PC-9 (cell line): ENCODE measurements around the gene MTCL1.

Experiments used
- CTCF ChIP-seq: fragments of 200-600 bp; sonication (generic); conservative IDR thresholded peaks from 2 replicates; pipeline ENCODE4 v1.6.1; 2017; ENCODE audit warnings: mixed run types, antibody characterized with exemption, mild to moderate bottlenecking, moderate library complexity
- EZH2 ChIP-seq: fragments of 200-600 bp; sonication (generic); IDR thresholded peaks from 2 replicates; pipeline ENCODE4 v1.8.0; 2017; ENCODE audit warnings: antibody characterized with exemption, low read depth

DNA sequence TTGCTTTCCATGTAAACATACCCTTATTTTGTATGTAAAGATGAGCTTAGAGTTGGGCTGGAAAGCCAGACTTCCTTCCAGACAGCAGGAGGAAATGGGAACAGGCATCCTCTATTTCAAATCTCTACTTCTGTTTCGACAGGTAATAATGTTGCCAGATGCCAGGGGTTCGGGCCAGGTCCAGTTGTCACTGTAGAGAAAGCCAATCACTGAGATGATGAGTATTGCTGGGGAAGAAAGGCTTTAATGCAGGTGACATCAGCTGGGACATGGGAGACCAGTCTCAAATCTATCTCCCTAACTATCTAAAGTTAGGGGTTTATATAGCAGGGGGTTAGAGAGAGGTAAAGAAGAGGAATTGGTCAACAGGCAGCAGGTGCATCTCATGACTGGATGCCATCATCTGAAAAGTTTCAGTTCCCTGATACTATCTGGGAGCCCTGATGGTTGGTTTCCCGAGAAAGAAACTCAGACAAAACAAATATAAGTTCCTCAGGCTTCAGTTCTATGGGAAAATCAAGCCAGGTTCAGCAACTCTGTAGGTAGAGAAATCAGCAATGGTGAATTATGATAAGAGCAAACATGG lies 9.3 kb upstream of the MTCL1 start:
- no peak for TF ChIP-seq EZH2
- TF ChIP-seq CTCF = no peak
